SU-DHL-6 (cell line): ENCODE data around the gene BTAF1.
A peak's percentile ranks its signal among the peaks of the same experiment; 100 is the strongest.

Source experiments
- H2AFZ ChIP-seq: fragments of 200-600 bp; sonication (generic); 2 replicates; pipeline ENCODE4 v1.6.1; 2014; ENCODE audit warnings: low read depth, mild to moderate bottlenecking, moderate library complexity, mixed read lengths, antibody characterized with exemption, low read length; ENCODE audit not compliant: severe bottlenecking
- H3F3A ChIP-seq: fragments of 200-600 bp; shearing (Covaris generic); 2 replicates; pipeline ENCODE4 v1.6.0; 2016; ENCODE audit warnings: antibody characterized with exemption, mild to moderate bottlenecking; ENCODE audit not compliant: insufficient read depth
- H3K27ac ChIP-seq: fragments of 200-600 bp; sonication (generic); 2 replicates; pipeline ENCODE4 v1.5.1; 2016; ENCODE audit warnings: low read depth, mild to moderate bottlenecking, low read length, moderate library complexity, mixed read lengths
- H3K27me3 ChIP-seq: fragments of 200-600 bp; sonication (generic), shearing (Covaris generic); 2 replicates; pipeline ENCODE4 v1.6.0; 2014; ENCODE audit warnings: mild to moderate bottlenecking, low read length
- H3K36me3 ChIP-seq: fragments of 200-600 bp; sonication (generic); 2 replicates; pipeline ENCODE4 v1.6.1; 2014; ENCODE audit warnings: mild to moderate bottlenecking, low read length, mixed read lengths
- H3K4me2 ChIP-seq: fragments of 300-600, 200-600 bp; shearing (Covaris generic), sonication (generic); 2 replicates; pipeline ENCODE4 v1.6.0; 2014; ENCODE audit warnings: low read length, low read depth, mild to moderate bottlenecking; ENCODE audit not compliant: poor library complexity, severe bottlenecking
- H3K4me3 ChIP-seq: fragments of 200-600 bp; sonication (generic); 2 replicates; pipeline ENCODE4 v1.5.1; 2014; ENCODE audit warnings: antibody characterized with exemption, low read length, mild to moderate bottlenecking, mixed read lengths; ENCODE audit not compliant: insufficient read depth, poor library complexity, severe bottlenecking
- H3K79me2 ChIP-seq: fragments of 200-600 bp; sonication (generic); 2 replicates; pipeline ENCODE4 v1.6.1; 2014; ENCODE audit warnings: mild to moderate bottlenecking, low read length, moderate library complexity; ENCODE audit not compliant: insufficient read depth
- H3K9ac ChIP-seq: fragments of 200-600 bp; sonication (generic); 2 replicates; pipeline ENCODE4 v1.7.0; 2014; ENCODE audit warnings: mild to moderate bottlenecking, low read length
- H3K9me2 ChIP-seq: fragments of 200-600 bp; sonication (generic); replicated peaks from 2 replicates; pipeline ENCODE4 v1.6.1; 2014; ENCODE audit warnings: low read length; ENCODE audit not compliant: insufficient read depth
- H3K9me3 ChIP-seq: fragments of 200-600 bp; sonication (generic); 2 replicates; pipeline ENCODE4 v1.6.1; 2014; ENCODE audit warnings: low read length, mixed read lengths; ENCODE audit not compliant: insufficient read depth
- H4K20me1 ChIP-seq: fragments of 200-600 bp; sonication (generic); 2 replicates; pipeline ENCODE4 v1.6.1; 2014; ENCODE audit warnings: low read depth, mild to moderate bottlenecking, antibody characterized with exemption, low read length, moderate library complexity, mixed read lengths
- CTCF ChIP-seq: fragments of 200-600 bp; sonication (generic); IDR thresholded peaks from one replicate; pipeline ENCODE4 v1.5.1; 2017; ENCODE audit warnings: antibody characterized with exemption, mild to moderate bottlenecking, low read length, moderate library complexity; ENCODE audit not compliant: insufficient read depth, poor library complexity, severe bottlenecking
- EZH2phosphoT487 ChIP-seq: fragments of 200-600 bp; sonication (generic), shearing (Covaris generic); conservative IDR thresholded peaks from 2 replicates; pipeline ENCODE4 v1.6.1; 2018; ENCODE audit warnings: mild to moderate bottlenecking, antibody characterized with exemption, low read length, moderate library complexity, mixed read lengths

Gene BTAF1

DNA sequence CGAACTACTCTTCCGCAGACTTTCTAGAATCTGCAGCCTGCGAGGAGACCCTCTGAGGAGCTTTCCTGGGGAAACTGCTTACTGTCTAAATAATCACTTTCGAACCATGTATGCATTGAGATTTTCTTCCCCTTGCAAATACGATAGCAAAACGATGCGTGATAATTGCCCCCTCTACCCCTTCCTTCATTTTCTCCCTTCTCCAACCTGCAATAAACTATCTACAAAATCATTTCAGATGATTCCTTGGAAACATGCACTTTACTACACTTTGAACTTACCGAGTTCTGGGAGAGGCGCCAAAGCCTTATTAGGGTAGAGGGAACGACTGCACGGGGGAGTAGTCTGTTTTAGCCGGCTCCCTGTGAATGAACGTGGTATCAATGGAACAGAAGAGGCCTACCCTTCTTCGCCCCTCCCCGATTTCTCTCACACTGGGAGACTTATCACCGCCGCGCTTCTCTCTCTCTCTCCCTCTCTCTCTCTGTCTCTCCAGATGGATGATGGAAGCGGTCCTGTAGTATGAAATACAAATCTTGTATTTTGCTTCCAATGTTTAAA lies 14.4 kb upstream of the BTAF1 start, which contains the start of gene FGFBP3:
Gene FGFBP3 (minus strand): TSS at position 370 of the 561 bp plus-strand sequence. CDS start 517 bp downstream, outside the sequence.
- no peaks in the 10 kb centered on the region; the same call in 1 of the 2 replicates for H3K79me2 ChIP-seq
- H3K27ac ChIP-seq, result peak within 1 kb of the TSS; percentile 66
- H3K9ac ChIP-seq, result peak within 1 kb of the TSS; percentile 73
- no peak for TF ChIP-seq EZH2phosphoT487
- TF ChIP-seq CTCF, result no peak
- no peaks in the 10 kb centered on the region for H3K36me3 ChIP-seq
- no peaks in the 10 kb centered on the region for H3K9me3 ChIP-seq
- H3F3A ChIP-seq, result no peaks in the 10 kb centered on the region; the same call in 1 of the 2 replicates
- peak within 1 kb of the TSS; percentile 75 for H2AFZ ChIP-seq
- no peaks in the 10 kb centered on the region for H3K9me2 ChIP-seq
- no peaks in the 10 kb centered on the region for H3K27me3 ChIP-seq
- H4K20me1 ChIP-seq, result no peaks in the 10 kb centered on the region
- peak within 1 kb of the TSS; percentile 71 for H3K4me3 ChIP-seq
- H3K4me2 ChIP-seq, result peak within 1 kb of the TSS; percentile 86

DNA sequence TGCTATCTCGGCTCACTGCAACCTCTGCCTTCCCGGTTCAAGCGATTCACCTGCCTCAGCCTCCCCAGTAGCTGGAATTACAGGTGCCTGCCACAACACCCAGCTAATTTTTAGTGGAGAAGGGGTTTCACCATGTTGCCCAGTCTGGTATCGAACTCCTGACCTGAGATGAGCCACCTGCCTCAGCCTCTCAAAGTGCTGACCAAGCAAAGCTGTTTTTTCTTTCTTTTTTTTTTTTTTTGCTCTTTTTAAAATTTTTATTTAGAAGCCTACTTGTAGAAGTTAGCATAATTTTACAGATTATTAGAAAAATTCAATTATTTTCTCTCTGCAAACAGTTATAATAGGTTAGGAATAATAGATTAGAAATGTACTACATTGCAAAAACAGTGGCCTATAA lies 13.1 kb upstream of the BTAF1 start:
- H3K27me3 ChIP-seq, result no peaks in the 10 kb centered on the region
- H3K9me3 ChIP-seq, result no peaks in the 10 kb centered on the region
- H3K9ac ChIP-seq, result no peak overlapping the region
- TF ChIP-seq EZH2phosphoT487, result no peak
- no peak for TF ChIP-seq CTCF
- H2AFZ ChIP-seq, result no peak overlapping the region
- no peak overlapping the region for H3K4me2 ChIP-seq
- no peaks in the 10 kb centered on the region; the same call in 1 of the 2 replicates for H3F3A ChIP-seq
- no peaks in the 10 kb centered on the region for H4K20me1 ChIP-seq
- H3K36me3 ChIP-seq, result no peaks in the 10 kb centered on the region
- H3K27ac ChIP-seq, result no peak overlapping the region
- H3K79me2 ChIP-seq, result no peaks in the 10 kb centered on the region; the same call in 1 of the 2 replicates
- no peaks in the 10 kb centered on the region for H3K9me2 ChIP-seq
- no peak overlapping the region for H3K4me3 ChIP-seq

GRCh38 chr10:91919651-91920050 lies 3.9 kb upstream of the BTAF1 start:
- no peak for TF ChIP-seq CTCF
- TF ChIP-seq EZH2phosphoT487, result no peak
- H4K20me1 ChIP-seq, result peaks cover 3% of the 10 kb centered on the region; the same call in 1 of the 2 replicates
- peaks cover 11% of the 10 kb centered on the region for H3K79me2 ChIP-seq
- H3K9me3 ChIP-seq, result no peaks in the 10 kb centered on the region
- peaks cover 3% of the 10 kb centered on the region; the same call in 1 of the 2 replicates for H3F3A ChIP-seq
- no peak overlapping the region for H3K4me2 ChIP-seq
- H3K4me3 ChIP-seq, result no peak overlapping the region
- H3K27ac ChIP-seq, result no peak overlapping the region
- H3K36me3 ChIP-seq, result no peaks in the 10 kb centered on the region
- H3K9ac ChIP-seq, result no peak overlapping the region
- no peaks in the 10 kb centered on the region for H3K9me2 ChIP-seq
- no peak overlapping the region for H2AFZ ChIP-seq
- H3K27me3 ChIP-seq, result no peaks in the 10 kb centered on the region
